Ovary (tissue), 9 donors: ENCODE data around the gene FOSL2. TPM values are rescaled to one million over a fixed set of nuclear protein-coding genes. Genes with fewer than 3 reads are reported as not detected.

Experiments used
- DNase-seq, 5 donors: peaks; one replicate each; pipeline ENCODE4 v3.0.0-alpha.2; 2019 to 2020
- H3K27ac ChIP-seq, 2 donors: fragments of 200-600 bp; one replicate each; pipeline versions ENCODE4 v1.5.1 to v1.8.0; 2019 to 2022
- H3K27me3 ChIP-seq: fragments of 200-600 bp; one replicate; pipeline ENCODE4 v1.8.0; 2022
- H3K36me3 ChIP-seq: fragments of 200-600 bp; sonication (generic); one replicate; pipeline ENCODE4 v1.5.1; 2019
- H3K4me1 ChIP-seq: one replicate; pipeline ENCODE4 v1.8.1; 2013; ENCODE audit warnings: mild to moderate bottlenecking, moderate library complexity; ENCODE audit not compliant: insufficient read depth
- H3K4me3 ChIP-seq: fragments of 200-600 bp; sonication (generic); one replicate; pipeline ENCODE4 v1.5.1; 2017
- H3K9me3 ChIP-seq, 2 donors: fragments of 200-600 bp in 1 of 2; sonication (generic) in 1 of 2; one replicate each; pipeline versions ENCODE4 v1.5.1 to v1.8.1; 2013 to 2019; ENCODE audit warnings: mild to moderate bottlenecking in 1 of 2, moderate library complexity in 1 of 2
- CTCF ChIP-seq, 3 donors: fragments of 450-650 bp in 2 of 3; fragments of 200-600 bp in 1 of 3; IDR thresholded peaks; one replicate each; pipeline versions ENCODE4 v1.5.1 to v1.8.0; 2016 to 2022; ENCODE audit warnings: antibody characterized with exemption in 3 of 3, mild to moderate bottlenecking in 1 of 3
- EP300 ChIP-seq: sonication (generic); formaldehyde crosslinking; IDR thresholded peaks from one replicate; pipeline ENCODE4 v1.6.1; 2017; ENCODE audit warnings: antibody characterized with exemption
- POLR2A ChIP-seq: fragments of 450-650 bp; IDR thresholded peaks from one replicate; pipeline ENCODE4 v1.6.1; 2017; ENCODE audit warnings: antibody characterized with exemption, mild to moderate bottlenecking, moderate library complexity
- WGBS, 3 donors: extraction: QIAGEN DNeasy Blood & Tissue Kit in 1 of 3; methylation state at CpG; one replicate each; pipeline versions ENCODE4 v1.1.5 to v1.1.7; 2013 to 2017; 5-methylcytosine and 5-hydroxymethylcytosine counted together
- intact Hi-C, 4 donors: fragments of 100-400 bp; cut with DNase I; formaldehyde crosslinking; loops; one replicate each; pipeline versions ENCODE4 v1.11.0 to v1.15.1; 2022 to 2023
- polyA plus RNA-seq, 2 donors: library from polyadenylated mRNA; stranded (reverse); fragments of 200-250 nt in 1 of 2; fragments of 350-450 nt in 1 of 2; fragmentation: Illumina TruSeq in 1 of 2; extraction: RNeasy Lipid Tissue Mini Kit (QIAGEN cat#74804) in 1 of 2; gene quantifications; one replicate each; pipeline ENCODE4 v1.2.3, GENCODE V29; 2013 to 2014
- total RNA-seq, 7 donors: library from RNA; depleted of rRNA in 2 of 7; stranded (reverse); fragments of >200 nt in 2 of 7; fragmentation: NEBNext Ultra II Directional in 3 of 7; extraction: Animal tissue kit (Norgen Biotek cat#: 25700) in 3 of 7; gene quantifications; one replicate each; pipeline versions ENCODE4 v1.1.0 to v1.2.4, GENCODE V29; 2016 to 2023
- donor health status: DM: no; HTN: no; CAD: no; lungs with moderate emphysema.
- donor health status: DM: no; HTN: no; CAD: no.
- donor health status: Bipolar disorder and iron deficiency.
- donor health status: DM: yes; HTN: yes; CAD: no.
- donor health status: DM: no; HTN: no; CAD: no.
- donor health status: DM: yes; HTN: yes; CAD: no.

Gene FOSL2
- total and polyA plus RNA-seq, 9 donors: 56.2 to 322 (median 146) TPM

DNA sequence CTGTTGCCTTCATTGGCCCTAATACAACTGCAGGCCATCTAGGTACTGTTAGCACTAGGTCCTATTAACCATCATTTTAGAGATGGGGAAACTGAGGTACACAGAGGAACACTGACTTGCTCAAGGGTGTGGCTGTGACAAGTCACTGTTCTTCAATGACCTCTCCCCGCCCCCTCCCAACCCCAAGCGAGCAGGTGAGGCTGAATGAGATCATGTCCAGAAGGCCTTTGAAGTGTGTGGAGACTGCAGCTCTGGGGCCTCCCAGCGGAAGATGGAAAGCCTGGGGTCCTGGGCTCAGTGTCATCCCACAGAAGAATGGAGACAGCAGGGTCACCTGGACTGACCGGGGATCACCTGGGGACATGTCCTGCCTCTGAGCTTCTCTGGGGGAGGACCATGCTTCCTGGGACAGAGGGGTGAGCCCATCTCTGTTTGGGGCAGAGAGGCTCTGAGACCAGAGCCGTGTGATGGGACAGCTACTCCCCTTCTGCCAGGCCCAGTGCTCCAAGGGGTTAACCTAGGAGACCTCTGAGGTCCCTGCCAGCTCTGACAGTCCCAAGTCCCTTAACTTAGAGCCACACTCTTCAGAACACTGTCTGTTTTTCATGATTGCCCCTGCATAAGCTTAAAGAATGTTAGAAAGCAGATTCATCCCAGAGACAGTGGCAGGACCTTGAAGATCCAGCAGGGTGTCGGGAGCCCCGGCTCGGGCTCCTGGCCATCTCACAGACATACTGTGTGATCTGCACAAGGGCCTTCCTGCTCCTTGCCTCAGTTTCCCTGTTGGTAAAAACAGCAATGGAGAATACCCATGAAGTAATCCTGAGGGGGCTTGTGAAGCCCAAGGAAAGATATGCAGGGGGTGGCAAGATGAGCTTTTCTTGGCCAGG, 16.7 kb upstream of the FOSL2 start:
- no peak overlapping the region for H3K4me3 ChIP-seq
- intact Hi-C loops: no loop called here
- no peaks in the 10 kb centered on the region for H3K9me3 ChIP-seq
- WGBS, 3 donors: 89 to 94% (median 91%) methylated on average over 8 of the region's 8 CpGs
- no peak for DNase-seq
- no peaks in the 10 kb centered on the region for H3K36me3 ChIP-seq
- no peak for TF ChIP-seq POLR2A
- no peak for TF ChIP-seq EP300
- no peak for TF ChIP-seq CTCF (IDR thresholded peaks at IDR 0.05)
- H3K27ac ChIP-seq: no peak overlapping the region
- no peaks in the 10 kb centered on the region for H3K4me1 ChIP-seq
- H3K27me3 ChIP-seq: no peaks in the 10 kb centered on the region

DNA sequence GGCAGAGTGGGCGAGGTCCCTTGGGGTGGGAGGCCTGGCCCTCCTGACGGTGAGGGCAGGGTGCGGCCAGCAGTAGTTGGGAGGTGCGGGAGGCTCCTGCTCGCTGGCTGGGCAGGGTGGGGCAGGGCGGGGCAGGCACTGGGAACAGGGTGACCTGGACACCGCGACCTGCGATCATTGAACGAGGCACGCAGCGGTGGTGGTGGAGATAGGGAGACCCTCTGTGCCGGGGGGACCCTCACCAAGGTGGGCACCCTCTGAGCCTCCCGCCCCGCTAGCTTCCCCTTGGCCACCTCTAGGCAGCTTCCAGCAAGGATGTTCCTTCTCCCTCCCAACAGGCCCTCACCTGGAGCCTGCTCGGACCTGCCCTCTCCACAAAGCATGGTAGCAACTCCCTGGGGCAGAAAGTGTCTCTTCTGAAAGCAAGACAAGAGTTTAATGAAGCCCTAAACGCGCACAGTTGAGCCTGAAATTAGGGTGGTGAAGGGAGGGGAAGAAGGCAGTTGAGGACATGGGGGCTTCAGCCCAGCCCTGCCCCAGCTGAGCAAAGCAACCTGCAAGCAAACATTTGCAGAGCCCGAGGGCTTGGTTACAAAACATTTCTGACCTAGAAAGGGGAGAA, 15.4 kb upstream of the FOSL2 start:
- no peaks in the 10 kb centered on the region for H3K36me3 ChIP-seq
- no peak for DNase-seq
- H3K27ac ChIP-seq: no peak overlapping the region
- H3K9me3 ChIP-seq: no peaks in the 10 kb centered on the region
- intact Hi-C loops: no loop called here
- no peak overlapping the region for H3K4me3 ChIP-seq
- WGBS, 3 donors: 91% methylated on average over 15 to 19 of the region's 19 CpGs
- no peaks in the 10 kb centered on the region for H3K27me3 ChIP-seq
- H3K4me1 ChIP-seq: no peaks in the 10 kb centered on the region
- TF ChIP-seq EP300 (no peak), CTCF (IDR thresholded peaks at IDR 0.05) (no peak), POLR2A (no peak)

DNA sequence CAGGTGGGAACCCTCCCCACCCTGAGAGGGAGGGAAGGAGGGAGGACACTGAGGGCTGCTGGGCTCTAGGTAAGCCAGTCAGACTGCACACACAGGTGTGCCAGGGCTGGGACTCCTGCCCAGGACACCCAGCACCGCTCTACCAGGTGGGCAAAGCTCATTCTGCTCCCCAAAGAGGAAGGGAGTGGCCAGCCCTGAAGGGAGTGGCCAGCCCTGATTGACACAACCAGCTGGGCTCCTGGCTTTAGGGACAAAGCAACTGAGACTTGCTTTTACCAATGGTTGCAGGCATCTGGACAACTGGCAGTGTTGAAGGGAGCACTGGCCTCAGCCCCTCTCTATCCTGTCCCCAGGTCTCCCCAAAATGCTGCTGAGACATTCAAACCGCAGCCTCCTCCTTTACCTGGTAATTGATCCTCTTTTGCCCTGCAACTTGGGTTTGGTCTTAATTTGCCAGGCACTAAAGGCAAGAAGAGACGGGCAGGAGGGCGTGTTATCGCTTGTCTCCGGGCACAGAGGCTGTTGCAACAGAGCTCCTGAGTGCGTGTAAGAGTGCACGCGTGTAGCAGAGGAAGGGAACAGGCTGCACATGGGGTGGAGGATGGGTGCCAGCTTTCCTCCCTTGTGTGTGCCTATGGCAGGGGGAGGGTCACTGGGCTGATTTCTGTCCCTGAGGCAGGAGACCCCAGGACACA, 14.5 kb upstream of the FOSL2 start:
- H3K9me3 ChIP-seq: no peaks in the 10 kb centered on the region
- TF ChIP-seq POLR2A (no peak), EP300 (no peak), CTCF (IDR thresholded peaks at IDR 0.05) (no peak)
- H3K4me3 ChIP-seq: no peak overlapping the region
- no peak overlapping the region for H3K27ac ChIP-seq
- no peaks in the 10 kb centered on the region for H3K27me3 ChIP-seq
- 90 to 94% (median 91%) methylated on average over 9 of the region's 9 CpGs for WGBS, 3 donors
- DNase-seq: peak in 1 of 5 donors; percentile 15
- no peaks in the 10 kb centered on the region for H3K4me1 ChIP-seq
- H3K36me3 ChIP-seq: no peaks in the 10 kb centered on the region
- intact Hi-C loops: no loop called here

GRCh38 chr2:28378679-28379584, 13.7 kb upstream of the FOSL2 start:
- no peaks in the 10 kb centered on the region for H3K36me3 ChIP-seq
- H3K4me1 ChIP-seq: no peaks in the 10 kb centered on the region
- no peak overlapping the region for H3K27ac ChIP-seq
- H3K27me3 ChIP-seq: no peaks in the 10 kb centered on the region
- H3K4me3 ChIP-seq: no peak overlapping the region
- no peaks in the 10 kb centered on the region for H3K9me3 ChIP-seq
- WGBS, 3 donors: 88 to 91% (median 89%) methylated on average over 16 of the region's 16 CpGs
- intact Hi-C loops: no loop called here
- DNase-seq: no peak
- TF ChIP-seq CTCF (IDR thresholded peaks at IDR 0.05) (no peak), EP300 (no peak), POLR2A (no peak)
